NOMO-1 (cell line): ENCODE measurements around the gene MS4A13.
"Not testable (repeated sequence)": the region's sequence is repeated elsewhere in the genome, so short reads cannot be mapped to it uniquely, and the experiment has no call there.

Experiments used
- DNase-seq, 2 experiments: peaks; one replicate each; lab custom pipeline; 2025; ENCODE audit not compliant: unreplicated experiment in 2 of 2; lab: John Stamatoyannopoulos, UW

MS4A13 gene

DNA sequence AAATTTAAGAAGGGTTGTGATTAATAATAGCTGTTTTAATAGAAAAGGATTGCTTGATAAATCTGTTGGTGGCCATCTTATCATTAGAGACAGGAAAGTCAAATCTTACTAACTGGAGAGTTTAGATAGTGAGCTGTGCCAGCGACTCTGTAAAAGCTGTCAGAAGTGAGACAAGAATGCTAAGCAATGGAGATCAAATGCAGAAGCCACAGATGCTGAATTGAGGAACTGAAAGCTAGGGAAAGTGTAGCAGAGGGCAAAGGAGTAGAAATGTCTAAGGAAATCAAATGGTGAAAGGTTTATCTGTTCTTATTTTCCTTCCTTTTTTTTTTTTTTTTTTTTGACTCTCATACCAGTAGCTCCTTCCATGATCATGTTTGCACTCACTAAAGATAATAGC, 13.7 kb downstream of the MS4A13 start:
- peak; percentile 82 to 91 for DNase-seq

- peak; percentile 5 to 18 for DNase-seq
These were observed 15.4 kb downstream of the MS4A13 start for GRCh38 chr11:60530454-60531100.

- not testable (repeated sequence) for DNase-seq
These were observed 17.2 kb downstream of the MS4A13 start for GRCh38 chr11:60532383-60532782.

DNA sequence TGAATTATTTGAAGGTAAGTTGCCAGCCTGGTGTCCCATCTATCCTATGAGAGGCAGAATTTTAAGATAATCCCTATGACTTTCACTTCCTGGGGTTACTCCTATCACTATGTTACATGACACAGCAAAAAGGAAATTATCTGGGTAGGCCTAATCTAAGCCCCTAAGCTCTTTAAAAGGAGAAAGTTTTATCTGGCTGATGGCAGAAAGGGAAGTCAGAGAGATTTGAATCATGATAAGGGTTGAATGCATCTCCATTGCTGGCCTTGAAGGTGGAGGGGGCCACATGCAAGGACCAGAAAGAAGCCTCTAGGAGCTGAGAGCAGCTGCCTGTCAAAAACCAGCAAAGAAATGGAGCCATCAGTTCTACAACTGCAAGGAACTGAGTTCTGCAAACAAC, 23.4 kb downstream of the MS4A13 start:
- DNase-seq, result not testable (repeated sequence)

DNA sequence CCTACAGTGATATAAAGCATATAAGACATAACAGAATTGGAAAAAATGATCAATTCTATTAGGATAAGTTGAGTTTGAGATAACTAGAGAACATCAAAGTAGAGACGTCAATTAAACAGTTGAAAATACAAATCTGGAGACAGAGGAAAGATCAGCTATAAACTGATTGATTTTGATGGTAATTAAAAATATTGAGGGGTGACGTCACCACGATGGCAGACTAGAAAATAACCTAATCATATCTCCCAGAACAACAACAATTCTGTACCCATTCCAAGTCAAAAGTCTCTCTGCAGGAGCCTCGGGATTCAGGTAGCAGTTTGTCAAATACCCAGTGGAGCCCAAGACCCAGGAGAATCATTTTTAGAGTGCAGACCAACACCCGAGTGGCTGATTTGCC, 28.9 kb downstream of the MS4A13 start:
- DNase-seq, result no peak

DNA sequence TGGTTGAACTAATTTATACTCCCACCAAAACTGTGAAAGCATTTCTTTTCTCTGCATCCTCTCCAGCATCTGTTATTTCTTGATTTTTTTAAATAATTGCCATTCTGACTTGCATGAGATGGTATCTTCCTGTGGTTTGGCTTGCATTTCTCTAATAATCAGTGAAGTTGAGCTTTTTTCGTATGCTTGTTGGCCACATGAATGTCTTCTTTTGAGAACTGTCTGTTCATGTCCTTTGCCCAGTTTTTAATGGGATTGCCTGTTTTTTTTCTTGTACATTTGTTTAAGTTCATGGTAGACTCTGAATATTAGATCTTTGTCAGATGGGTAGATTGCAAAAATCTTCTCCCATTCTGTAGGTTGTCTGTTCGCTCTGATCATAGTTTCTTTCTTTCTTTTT, 46.1 kb downstream of the MS4A13 start:
- no peak for DNase-seq

- peak in 1 of 2 experiments; percentile 19 for DNase-seq
These were observed 48.5 kb downstream of the MS4A13 start for GRCh38 chr11:60563553-60564235.

- peak; percentile 84 to 94 for DNase-seq
These were observed 51.6 kb downstream of the MS4A13 start for GRCh38 chr11:60566776-60567175.

- DNase-seq, result peak in 1 of 2 experiments; percentile 33
These were observed 55.8 kb downstream of the MS4A13 start for GRCh38 chr11:60570970-60571369.

- DNase-seq, result no peak
These were observed 74.4 kb downstream of the MS4A13 start for GRCh38 chr11:60589611-60590010.
